ENCODE results near the gene SPRED1. TPM values are rescaled to one million over a fixed set of nuclear protein-coding genes. Genes with fewer than 3 reads are reported as not detected.

The SPRED1 gene
- total and polyA plus RNA-seq, 2 of the 4 experiments (the other 2 are of a cell fraction) = 6.6 to 17.9 TPM

DNA sequence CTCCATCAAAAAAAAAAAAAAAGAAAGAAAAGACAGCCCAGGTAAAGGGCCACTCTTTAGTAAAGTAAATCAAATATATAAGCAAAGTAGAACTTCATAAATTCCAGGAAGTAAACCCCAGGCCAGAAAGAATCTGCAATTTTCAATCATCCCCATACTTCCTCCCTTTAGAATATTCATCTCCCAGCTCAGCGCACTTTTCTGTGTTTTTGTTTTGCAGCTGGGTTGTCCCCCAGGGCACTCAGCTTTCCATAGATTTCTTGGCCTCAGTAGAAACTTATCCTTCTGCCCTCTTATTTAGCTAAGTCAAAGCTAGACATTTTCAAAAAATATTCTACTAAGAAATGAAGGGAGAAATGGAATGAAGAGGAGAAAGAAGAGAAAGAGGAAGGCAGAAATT lies 24.0 kb upstream of the SPRED1 start:
- ChIA-PET POLR2A (ENCODE audit: unreplicated experiment) (no interaction called here), CTCF (interaction anchor here (0.6 to 1.1 kb wide), 2 partner anchors 56 to 948 kb away, joined by 4 to 5 read pairs; no protein-coding TSS in a partner anchor)
- dilution Hi-C loops (cut with HindIII; ENCODE audit: low sequenced_read_pairs, unreplicated experiment) (no loop called here), in situ Hi-C loops (cut with MboI; ENCODE audit: low sequenced_read_pairs) (no loop called here), intact Hi-C loops (cut with micrococcal nuclease) (no loop called here)
- no peak for DNase-seq
- H2BK120ac ChIP-seq (ENCODE audit: low read depth, low read length) = no peak overlapping the region
- no peak overlapping the region for H2AK5ac ChIP-seq (ENCODE audit: low read depth, low read length)
- no peak overlapping the region for H4K8ac ChIP-seq (ENCODE audit: low read depth in 2 of 2, low read length in 2 of 2)
- no peak overlapping the region for H3K14ac ChIP-seq (replicated peaks; ENCODE audit: low read depth, low read length)
- no CpG with 5 or more reads among the region's 1 CpG for WGBS, 2 experiments (ENCODE audit: extremely low coverage in 2 of 2, insufficient read length in 1 of 2)
- no peak overlapping the region for H3K23ac ChIP-seq (ENCODE audit: low read depth, low read length)
- H2AFZ ChIP-seq (replicated peaks; ENCODE audit: low read length, poor library complexity) = no peak overlapping the region
- H3K4me3 ChIP-seq (ENCODE audit: insufficient read depth, low read depth, low read length) = no peak overlapping the region
- H4K5ac ChIP-seq (ENCODE audit: low read depth, low read length) = no peak overlapping the region
- no peak overlapping the region for H3K4me2 ChIP-seq (ENCODE audit: low read depth, low read length)
- H3K18ac ChIP-seq (ENCODE audit: low read depth, low read length) = no peak overlapping the region
- no peak overlapping the region for H3K9ac ChIP-seq (ENCODE audit: low read depth, low read length)
- no peak overlapping the region for H4K91ac ChIP-seq (ENCODE audit: insufficient read depth, low read depth, low read length)
- H3K9me3 ChIP-seq (ENCODE audit: control insufficient read depth, insufficient read depth, low read length) = no peaks in the 10 kb centered on the region
- BruUV-seq (replicated peaks) = no TSS peak
- H3K9me1 ChIP-seq (ENCODE audit: insufficient read depth, low read length) = peaks cover 4% of the 10 kb centered on the region; the same call in 1 of the 2 replicates
- H2AK9ac ChIP-seq (replicated peaks; ENCODE audit: low read depth, low read length, poor library complexity) = no peak overlapping the region
- H3K79me1 ChIP-seq (ENCODE audit: low read depth in 1 of 2, low read length in 2 of 2) = no peaks in the 10 kb centered on the region
- no peaks in the 10 kb centered on the region for H3K4me1 ChIP-seq (ENCODE audit: control insufficient read depth, insufficient read depth, low read length)
- ATAC-seq (ENCODE audit: low read depth) = no peak
- H2BK5ac ChIP-seq (ENCODE audit: low read depth, low read length, poor library complexity, severe bottlenecking) = no peak overlapping the region
- no peak overlapping the region for H3K4ac ChIP-seq (ENCODE audit: low read depth, low read length)
- H3K27ac ChIP-seq (ENCODE audit: insufficient read depth, low read length) = no peak overlapping the region
- no peaks in the 10 kb centered on the region for H4K20me1 ChIP-seq (ENCODE audit: insufficient read depth, low read length)
- no peak for TF ChIP-seq CEBPB (IDR thresholded peaks at IDR 0.05; ENCODE audit: low read depth, low read length)
- no peak for TF ChIP-seq SMC3 (IDR thresholded peaks at IDR 0.05; ENCODE audit: low read depth, low read length)
- no peak for TF ChIP-seq RAD21 (IDR thresholded peaks at IDR 0.05; ENCODE audit: low read length)
- no peak for TF ChIP-seq CHD1 (IDR thresholded peaks at IDR 0.05; ENCODE audit: low read depth, low read length)
- no peak for TF ChIP-seq BHLHE40 (IDR thresholded peaks at IDR 0.05; ENCODE audit: low read depth, low read length)
- no peak for TF ChIP-seq CTCF (conservative IDR thresholded peaks at IDR 0.05; ENCODE audit: low read depth, low read length)
- TF ChIP-seq MXI1 (IDR thresholded peaks at IDR 0.05; ENCODE audit: borderline replicate concordance, low read depth, low read length) = no peak
- TF ChIP-seq NFE2L2 (IDR thresholded peaks at IDR 0.05; ENCODE audit: low read depth, low read length) = no peak
- no peak for TF ChIP-seq RFX5 (IDR thresholded peaks at IDR 0.05; ENCODE audit: low read depth, low read length)
- TF ChIP-seq MAZ (IDR thresholded peaks at IDR 0.05; ENCODE audit: borderline replicate concordance, low read depth, low read length) = no peak
- TF ChIP-seq, protein P1, sequence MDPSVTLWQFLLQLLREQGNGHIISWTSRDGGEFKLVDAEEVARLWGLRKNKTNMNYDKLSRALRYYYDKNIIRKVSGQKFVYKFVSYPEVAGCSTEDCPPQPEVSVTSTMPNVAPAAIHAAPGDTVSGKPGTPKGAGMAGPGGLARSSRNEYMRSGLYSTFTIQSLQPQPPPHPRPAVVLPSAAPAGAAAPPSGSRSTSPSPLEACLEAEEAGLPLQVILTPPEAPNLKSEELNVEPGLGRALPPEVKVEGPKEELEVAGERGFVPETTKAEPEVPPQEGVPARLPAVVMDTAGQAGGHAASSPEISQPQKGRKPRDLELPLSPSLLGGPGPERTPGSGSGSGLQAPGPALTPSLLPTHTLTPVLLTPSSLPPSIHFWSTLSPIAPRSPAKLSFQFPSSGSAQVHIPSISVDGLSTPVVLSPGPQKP (IDR thresholded peaks at IDR 0.05; ENCODE audit: borderline replicate concordance, low read depth, low read length) = no peak
- no peak for TF ChIP-seq POLR2A (IDR thresholded peaks at IDR 0.05; ENCODE audit: low read depth, low read length)
- H2BK20ac ChIP-seq (ENCODE audit: low read depth, low read length) = no peak overlapping the region
- H3K36me3 ChIP-seq (ENCODE audit: control insufficient read depth, insufficient read depth, low read length) = no peaks in the 10 kb centered on the region
- no peak overlapping the region for H3K56ac ChIP-seq (ENCODE audit: extremely low read depth, insufficient read depth, low read length)
- H2BK15ac ChIP-seq (ENCODE audit: low read depth, low read length) = no peak overlapping the region
- H3K27me3 ChIP-seq (ENCODE audit: control insufficient read depth, insufficient read depth, low read length) = no peaks in the 10 kb centered on the region
